K562 (cell line): ENCODE results near the gene VMP1.

Experiments
- CEBPZ ChIP-seq: fragments of 150-350 bp; IDR thresholded peaks from 2 replicates; pipeline ENCODE4 v1.6.1; 2014; ENCODE audit warnings: low read depth, mild to moderate bottlenecking, low read length, borderline replicate concordance
- ELF4 ChIP-seq: fragments of 450-650 bp; formaldehyde crosslinking; IDR thresholded peaks from 2 replicates; pipeline ENCODE4 v1.4.0; 2022; ENCODE audit warnings: missing genetic modification characterization
- EZH2 ChIP-seq: IDR thresholded peaks from 2 replicates; pipeline ENCODE4 v1.6.1; 2012; ENCODE audit warnings: low read depth, mild to moderate bottlenecking, inconsistent platforms, low read length, borderline replicate concordance
- FOXK2 ChIP-seq, 2 experiments: fragments of 450-650 bp; IDR thresholded peaks in 1 of 2; conservative IDR thresholded peaks in 1 of 2; 2 replicates each; pipeline ENCODE4 v1.6.1; 2016; ENCODE audit warnings: low read depth in 2 of 2, mild to moderate bottlenecking in 1 of 2
- GABPA ChIP-seq: fragments of 200-800 bp; sonication (Bioruptor generic); conservative IDR thresholded peaks from 2 replicates; pipeline ENCODE4 v1.6.1; 2016; ENCODE audit warnings: low read depth, missing genetic modification characterization, missing compliant biosample characterization
- POLR2AphosphoS5 ChIP-seq: IDR thresholded peaks from 2 replicates; pipeline ENCODE4 v1.6.1; 2011; ENCODE audit warnings: mild to moderate bottlenecking, low read depth, low read length, moderate library complexity; ENCODE audit not compliant: control insufficient read depth, insufficient read depth
- RNF2 ChIP-seq: sonication (generic); IDR thresholded peaks from 2 replicates; pipeline ENCODE4 v1.6.1; 2016

GRCh38 chr17:59676716-59677115, 30.7 kb upstream of the VMP1 start:
- TF ChIP-seq ELF4 (CRISPR knock-in tag) (no peak), EZH2 (no peak), RNF2 (no peak), CEBPZ (no peak), POLR2AphosphoS5 (no peak), GABPA (tag) (no peak), FOXK2 (conservative IDR thresholded peaks at IDR 0.05 in 1 of 2, IDR thresholded peaks at IDR 0.05 in 1 of 2; ENCODE audit: low read depth in 2 of 2) (no peak)
